GM18909 (cell line): ENCODE measurements around the gene MAN1A2.
"Not testable (repeated sequence)": the region's sequence is repeated elsewhere in the genome, so short reads cannot be mapped to it uniquely, and the experiment has no call there.

ENCODE experiments used
- ATAC-seq: cut with Tn5 transposase; IDR thresholded peaks from one replicate; pipeline ENCODE4 v1.9.1; 2021; ENCODE audit warnings: mild to moderate bottlenecking; ENCODE audit not compliant: unreplicated experiment, poor library complexity

MAN1A2 gene

DNA sequence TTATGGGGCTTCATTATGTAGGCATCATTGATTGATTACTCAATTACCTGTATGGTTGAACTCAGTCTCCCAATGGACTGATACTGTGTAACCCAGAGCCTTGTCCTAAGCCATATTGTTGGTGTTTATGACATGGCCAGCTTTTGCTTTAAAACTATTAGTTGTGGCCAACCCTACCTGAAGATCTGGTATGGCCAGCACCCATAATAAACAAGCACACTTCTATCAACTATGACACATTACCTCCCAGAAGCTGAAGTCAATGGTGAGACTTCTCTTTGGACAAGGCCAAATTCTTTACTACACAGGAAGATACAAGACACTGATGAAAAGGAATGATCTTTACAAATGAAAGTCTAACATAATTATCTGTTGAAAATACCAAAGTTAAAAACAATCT, 28.8 kb downstream of the MAN1A2 start:
- no peak for ATAC-seq

DNA sequence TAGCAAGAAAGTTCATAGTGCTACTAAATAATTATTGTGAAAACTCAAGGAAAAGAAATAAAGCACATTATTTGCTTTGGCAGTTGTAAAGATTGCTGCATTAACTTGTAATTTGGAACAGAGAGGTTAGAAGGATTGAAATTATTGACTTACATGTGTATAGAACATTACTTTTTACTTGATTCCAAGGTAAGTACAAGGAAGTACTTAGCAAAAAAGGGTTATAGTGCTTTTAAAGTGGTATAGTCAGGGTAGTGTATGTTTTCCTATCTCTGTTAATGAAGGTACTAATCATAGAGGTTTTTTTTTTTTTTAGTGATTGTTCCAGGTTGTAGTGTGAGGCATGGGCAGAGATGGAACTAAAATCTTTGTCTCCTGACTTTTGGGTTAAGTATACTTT, 29.4 kb downstream of the MAN1A2 start:
- no peak for ATAC-seq

DNA sequence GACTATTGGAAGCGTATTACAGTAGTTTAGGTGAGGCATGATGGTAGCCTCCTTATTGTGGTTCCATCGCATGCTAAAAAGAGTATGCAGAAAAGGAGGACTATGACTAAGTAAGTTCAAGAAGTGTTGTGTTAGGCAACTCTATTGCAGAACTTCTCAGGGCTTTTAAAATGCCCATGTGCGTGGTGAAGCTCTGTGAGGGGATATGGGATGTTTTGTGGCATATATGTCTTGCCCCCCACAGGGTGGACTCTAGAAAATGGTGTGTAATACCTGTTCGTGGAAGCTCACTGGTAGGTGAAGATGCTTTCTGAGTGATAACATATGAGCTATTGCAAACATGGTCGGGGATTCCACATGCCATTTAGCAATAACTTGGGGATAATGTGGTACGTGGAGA, 31.7 kb downstream of the MAN1A2 start:
- no peak for ATAC-seq

DNA sequence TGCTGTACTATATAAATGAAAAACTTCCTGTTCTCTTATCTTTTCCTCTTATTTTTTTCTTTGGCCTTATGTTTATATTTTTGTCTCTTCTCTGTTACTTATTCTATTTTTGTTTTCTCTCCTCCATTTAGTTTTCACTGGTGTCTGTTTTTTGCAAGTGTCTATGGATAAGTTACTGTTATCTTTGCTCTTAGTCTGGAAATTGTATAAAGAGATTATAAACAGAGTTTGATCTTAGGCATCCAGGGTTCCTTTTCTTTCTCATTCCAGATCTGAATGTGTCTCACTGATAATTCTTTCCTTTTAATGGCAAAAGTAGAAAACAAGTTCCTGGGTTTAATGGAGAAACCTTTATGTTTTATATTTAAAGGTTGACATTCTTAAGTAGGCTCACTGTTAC, 34.5 kb downstream of the MAN1A2 start:
- ATAC-seq: no peak

DNA sequence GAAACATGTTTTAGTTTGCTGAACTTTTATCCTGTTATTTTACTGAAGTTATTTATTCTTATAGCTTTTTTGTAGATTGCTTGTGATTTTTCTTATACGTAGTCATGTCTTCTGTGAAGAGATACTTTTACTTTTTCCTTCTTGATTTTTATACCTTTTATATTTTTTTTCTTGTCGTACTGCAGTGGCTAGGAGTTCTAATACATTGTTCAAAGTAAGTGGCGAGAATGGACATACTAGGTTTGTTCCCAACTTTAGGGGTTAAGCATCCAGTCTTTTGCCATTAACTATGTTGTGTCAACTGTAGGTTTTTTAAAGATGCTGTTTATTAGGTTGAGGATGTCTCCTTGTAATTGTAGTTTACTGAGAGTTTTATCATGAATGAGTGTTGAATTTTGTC, 36.3 kb downstream of the MAN1A2 start:
- no peak for ATAC-seq

DNA sequence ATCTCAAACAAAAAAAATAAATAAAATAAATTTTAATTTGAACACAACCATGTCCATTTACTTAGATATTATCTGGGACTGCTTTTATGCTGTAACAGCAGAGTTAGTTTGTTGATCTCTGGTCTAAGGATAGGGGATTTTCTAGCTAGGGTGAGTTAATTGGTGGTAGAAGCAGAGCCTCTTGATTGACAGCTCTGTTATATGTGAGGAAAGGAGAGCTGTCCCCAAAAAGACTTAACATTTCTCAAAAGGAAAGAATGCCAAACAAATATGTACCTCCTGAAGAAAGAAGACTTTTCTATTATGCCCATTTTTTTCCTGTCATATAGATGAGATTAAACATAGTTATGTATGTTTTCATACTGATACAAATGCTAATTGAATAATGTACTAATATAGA, 37.8 kb downstream of the MAN1A2 start:
- ATAC-seq: no peak

DNA sequence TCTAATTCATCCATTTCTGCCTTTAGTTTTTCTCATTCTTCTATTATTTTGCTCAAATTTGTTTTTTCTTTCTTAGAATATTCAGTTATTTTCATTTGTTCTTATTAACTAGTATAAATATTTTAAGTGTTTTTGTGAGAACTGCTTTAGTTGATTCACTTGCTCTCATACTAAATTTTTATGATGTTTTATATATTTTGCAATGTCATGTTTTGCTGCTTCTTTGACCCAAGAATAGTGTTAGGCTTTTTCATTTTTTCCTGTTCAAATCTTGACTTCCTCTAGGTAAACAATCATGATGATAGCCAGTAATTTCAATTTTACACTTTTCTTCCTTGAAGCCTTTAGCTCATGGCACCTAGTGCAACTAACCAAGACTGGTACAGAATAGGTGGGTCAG, 45.2 kb downstream of the MAN1A2 start:
- ATAC-seq: no peak

DNA sequence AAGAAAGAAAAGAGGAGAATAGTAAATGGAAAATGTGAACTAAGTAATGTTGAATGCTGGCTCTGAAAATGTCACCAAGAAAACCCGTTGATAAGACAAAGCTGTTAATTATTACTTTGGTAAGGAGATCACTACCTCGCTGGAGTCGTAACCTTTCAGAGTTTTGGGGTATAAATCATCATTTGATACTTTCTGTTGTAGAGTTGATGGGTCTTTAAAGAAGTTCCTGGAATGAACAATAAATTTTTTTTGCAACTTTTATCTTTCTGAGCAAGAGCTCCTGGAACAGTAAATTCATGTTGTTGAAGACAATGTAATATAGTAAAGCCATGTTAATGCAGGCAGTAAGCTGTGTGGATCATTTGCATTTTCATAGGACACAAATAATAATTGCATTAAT, 46.2 kb downstream of the MAN1A2 start:
- ATAC-seq: no peak

DNA sequence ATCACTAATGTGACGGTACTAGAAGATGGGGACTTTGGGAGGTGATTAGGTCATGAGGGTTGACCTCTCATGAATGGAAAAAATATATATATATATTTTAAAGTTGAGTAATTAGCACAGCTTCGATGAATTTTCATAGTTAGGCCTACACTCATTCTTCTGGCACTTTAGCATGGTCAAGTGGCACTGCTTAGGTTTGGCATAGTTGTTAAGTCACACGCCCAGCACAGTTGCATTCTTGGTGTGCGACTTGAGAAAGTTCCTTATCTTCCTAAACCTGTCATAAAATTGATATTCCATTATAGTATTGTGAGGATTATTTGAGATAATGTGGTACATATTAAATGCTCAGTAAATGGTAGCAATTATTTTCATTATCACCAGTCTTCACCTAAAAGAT, 47.7 kb downstream of the MAN1A2 start:
- no peak for ATAC-seq

DNA sequence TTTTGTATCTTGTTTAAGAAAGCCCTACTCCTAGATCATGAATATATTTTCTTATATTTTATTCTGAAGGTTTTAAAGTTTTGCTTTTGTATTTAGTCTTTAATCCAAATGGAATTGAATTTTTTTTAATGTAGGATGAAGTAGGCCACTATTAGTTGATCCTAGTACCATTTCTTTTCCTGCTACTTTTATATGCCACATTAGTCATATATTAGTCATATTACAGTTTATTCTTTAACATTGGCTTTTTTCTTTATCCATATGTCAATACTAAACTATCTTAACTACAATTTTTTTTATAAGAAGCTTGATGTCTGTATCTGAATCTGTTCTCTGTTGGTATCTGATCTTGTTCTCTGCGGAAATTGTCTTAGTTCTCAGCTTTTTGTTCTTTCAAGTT, 48.8 kb downstream of the MAN1A2 start:
- ATAC-seq: no peak

DNA sequence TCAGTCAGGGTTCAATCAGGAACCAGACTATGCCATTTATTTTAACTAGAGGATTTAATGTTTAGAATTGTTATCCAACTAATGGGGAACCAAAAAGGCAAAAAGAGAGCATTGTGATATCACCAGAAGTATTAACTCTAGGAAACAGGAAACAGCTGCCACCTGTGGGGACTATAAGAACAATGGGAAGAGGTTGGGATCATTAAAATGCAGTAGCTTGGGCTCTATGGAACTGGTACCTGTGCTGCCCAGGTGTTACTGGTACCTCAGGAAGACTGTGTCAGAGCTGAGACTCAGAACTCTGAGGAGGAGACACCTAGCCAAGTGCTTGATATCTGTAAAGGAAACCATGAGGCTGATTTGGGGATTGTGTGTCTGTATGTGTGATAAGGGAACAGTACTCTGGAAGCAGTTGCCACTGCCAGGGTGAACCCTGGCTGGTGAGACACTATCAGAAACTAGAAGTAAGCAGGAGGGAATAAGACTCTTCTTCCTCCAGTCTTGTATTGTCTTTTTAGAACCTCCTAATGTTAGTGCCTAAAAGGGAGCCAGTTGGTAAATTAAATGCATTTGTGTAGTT, 49.4 kb downstream of the MAN1A2 start:
- no peak for ATAC-seq

DNA sequence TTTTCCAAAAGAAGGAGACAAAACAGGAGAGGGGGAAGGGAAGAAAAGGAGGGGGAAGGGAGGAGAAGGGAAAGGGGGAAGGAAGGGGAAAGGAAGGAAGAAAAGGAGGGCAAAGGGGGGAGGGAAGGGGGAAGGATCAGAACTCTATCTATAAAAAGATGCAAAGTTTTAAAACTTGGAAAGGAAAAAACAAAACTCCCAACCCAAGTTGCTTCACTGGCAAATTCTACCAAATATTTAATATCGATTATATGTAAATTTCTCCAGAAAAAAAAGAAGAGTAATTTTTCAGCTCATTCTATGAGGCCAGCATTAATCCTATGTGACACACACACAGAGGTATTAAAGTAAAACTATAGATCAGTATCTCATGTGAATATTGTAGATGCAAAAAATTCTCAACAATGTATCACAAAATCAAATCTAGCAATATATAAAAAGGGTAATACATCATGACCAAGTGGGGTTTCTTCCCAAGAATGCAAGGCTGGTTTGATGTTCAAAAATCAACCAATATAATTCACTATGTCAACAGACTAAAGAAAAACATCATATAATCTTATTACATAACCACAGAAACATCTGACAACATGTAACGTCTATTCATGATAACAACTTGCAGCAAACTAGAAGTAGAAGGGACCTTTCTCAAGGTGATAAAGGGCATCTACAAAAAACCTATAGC, 57.9 kb downstream of the MAN1A2 start:
- ATAC-seq: no peak

DNA sequence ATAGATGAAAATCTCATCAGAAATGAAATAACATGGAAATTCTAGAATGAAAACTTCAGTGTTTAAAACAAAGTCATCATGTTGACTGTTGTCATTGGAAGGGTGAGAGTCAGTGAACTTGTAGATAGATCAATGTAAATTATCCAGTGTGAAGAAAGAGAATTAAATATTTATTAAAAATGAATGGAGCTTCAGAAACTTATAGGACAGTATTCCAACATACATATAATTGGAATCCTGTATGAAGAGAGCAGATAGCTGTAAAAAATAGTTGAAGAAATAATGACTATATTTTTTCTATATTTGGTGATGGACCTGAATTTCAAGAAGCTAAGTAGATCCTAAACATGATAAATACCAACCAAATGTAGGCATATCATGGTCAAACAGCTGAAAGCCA, 60.0 kb downstream of the MAN1A2 start:
- no peak for ATAC-seq

DNA sequence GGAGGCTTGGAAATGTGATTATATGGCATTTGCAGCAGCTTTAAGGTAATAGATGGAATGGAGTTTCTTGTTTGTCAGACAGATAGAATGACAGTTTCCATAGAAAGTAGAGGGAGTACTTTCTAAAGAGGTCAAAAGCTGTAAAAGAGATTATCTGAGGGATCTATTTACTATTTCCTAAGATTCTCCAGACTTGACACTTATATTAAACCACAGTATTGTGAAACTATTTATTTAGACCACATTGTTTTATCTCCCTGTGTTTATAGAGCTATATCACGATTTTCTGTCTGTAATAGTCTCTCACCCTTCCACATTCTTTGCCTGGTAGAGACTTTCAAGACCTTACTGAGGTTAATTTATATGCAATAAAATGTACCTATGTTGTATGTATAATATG, 66.7 kb downstream of the MAN1A2 start:
- no peak for ATAC-seq

DNA sequence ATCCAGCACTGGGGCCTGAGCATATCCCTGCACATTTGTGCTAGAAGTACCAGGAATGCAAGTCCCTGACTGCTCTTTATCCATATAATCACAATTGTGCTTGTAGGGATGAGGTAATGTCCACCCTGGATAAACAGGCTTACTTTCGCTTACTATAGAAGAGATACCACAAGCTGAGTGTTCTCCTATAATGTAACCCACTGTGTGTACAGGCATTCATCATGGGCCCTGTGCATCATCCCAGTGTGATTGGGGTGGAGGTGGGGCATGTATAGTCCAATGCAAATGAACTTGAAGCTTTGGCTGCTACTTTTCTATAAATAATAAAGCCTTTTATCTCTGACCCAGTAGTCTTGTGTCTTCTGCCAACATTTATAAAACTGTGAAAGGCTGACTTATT, 69.3 kb downstream of the MAN1A2 start:
- no peak for ATAC-seq

DNA sequence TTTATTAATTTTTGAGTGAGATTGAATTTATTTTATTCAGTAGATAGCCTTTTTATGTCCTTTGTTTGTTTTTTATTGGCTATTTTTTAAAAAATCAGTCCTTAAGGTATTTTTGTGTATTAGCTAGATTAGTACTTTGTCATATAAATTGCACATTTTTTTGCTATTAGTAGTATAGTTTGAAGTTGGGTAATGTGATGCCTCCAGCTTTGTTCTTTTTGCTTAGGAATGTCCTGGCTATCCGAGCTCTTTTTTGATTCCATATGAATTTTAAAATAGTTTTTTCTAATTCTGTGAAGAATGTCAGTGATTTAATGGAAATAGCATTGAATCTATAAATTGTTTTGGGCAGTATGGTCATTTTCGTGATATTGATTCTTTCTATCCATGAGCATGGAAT, 80.4 kb downstream of the MAN1A2 start:
- no peak for ATAC-seq

DNA sequence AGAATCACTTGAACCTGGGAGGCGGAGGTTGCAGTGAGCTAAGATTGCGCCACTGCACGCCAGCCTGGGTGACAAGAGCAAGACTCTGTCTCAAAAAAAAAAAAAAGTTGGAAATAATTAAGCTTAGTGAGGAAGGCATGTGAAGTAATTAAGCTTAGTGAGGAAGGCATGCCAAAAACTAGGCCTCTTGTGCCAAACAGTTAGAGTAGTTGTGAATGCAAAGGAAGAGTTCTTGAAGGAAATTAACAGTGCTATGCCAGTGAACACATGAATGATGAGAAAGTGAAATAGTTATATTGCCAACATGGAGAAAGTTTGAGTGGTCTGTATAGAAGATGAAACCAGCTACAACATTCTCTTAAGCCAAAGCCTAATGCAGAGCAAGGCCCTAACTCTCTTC, 85.0 kb downstream of the MAN1A2 start:
- ATAC-seq: no peak

DNA sequence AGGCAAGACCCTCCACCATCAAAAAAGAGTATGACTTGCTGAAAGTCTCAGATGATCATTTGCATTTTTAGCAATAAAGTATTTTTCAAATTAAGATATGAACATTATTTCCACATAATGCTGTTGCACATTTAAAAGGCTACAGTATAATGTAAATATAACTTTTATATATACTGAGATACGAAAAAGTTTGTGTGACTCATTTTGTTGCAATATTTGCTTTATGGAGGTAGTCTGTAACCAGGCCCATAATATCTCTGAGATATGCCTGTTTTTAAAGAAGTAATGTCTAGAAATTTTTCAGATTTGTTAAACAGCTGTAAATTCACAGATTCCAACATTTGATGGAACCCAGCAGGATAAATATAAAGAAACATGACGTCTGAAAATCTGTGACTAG, 86.7 kb downstream of the MAN1A2 start:
- no peak for ATAC-seq

DNA sequence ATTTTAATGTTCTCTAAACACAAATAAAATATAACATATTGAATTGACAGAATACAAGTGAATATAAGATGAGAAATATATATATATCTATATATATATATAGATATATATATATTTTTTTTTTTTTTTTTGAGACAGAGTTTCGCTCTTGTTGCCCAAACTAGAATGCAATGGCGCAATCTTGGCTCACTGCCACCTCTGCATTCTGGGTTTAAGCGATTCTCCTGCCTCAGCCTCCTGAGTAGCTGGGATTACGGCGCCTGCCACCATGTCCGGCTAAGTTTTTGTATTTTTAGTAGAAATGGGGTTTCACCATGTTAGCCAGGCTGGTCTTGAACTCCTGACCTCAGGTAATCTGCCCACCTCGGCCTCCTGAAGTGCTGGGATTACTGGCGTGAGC, 91.2 kb downstream of the MAN1A2 start:
- not testable (repeated sequence) for ATAC-seq

DNA sequence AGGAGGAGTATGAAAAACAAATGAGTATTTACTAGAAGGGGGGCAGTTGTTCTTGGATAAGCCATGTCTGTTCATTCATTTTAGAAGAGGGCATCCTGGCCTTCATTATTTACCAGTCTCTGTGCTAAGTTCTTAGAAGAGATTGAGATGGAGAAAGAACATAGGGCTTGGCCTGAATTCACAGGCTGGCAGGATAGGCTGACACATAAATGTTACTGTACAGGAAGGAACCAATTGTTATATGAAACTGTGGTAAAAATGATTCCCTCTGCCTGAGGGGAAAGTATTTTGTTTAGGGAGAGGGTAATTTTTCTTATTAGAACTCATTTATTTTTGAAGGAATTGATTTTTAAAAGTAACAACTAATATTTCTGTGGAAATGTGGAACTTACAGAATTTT, 99.5 kb downstream of the MAN1A2 start:
- no peak for ATAC-seq

DNA sequence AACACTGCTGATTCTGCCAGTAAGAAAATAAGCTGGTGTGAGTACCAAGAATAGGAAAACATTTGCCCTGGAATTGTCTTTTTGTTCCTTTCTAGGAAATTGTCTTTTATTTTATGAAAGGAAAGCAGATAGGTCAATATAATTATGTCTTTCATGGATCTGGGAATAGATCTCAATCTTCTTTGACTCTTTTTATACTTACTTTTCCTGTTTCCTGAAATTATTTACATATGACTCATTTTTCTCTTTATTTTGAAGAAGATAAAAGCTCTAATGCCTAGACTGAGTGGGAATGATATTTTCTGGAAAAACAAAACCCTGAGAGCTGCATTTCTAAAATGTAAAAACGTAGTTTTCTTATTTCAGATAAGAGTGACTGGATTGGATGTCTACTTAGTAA, 100.1 kb downstream of the MAN1A2 start:
- ATAC-seq: no peak

DNA sequence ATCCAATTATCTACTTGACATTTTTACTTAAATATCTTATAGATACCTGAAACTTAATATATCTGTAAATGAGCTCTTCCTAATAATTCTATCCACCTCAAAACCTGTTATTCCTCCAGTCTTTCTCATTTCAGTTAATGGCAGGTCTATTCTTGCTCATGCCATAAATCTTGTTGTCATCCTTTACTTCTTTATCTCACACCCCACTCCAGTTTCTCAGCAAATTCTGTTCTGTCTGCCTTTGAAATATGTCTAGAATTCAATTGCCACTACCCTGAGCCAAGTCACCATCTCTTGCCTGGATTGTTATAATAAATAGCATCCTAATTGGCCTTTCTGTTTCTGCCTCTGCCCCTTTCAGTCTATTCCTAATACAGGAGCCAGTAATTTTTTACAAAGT, 105.8 kb downstream of the MAN1A2 start:
- no peak for ATAC-seq

DNA sequence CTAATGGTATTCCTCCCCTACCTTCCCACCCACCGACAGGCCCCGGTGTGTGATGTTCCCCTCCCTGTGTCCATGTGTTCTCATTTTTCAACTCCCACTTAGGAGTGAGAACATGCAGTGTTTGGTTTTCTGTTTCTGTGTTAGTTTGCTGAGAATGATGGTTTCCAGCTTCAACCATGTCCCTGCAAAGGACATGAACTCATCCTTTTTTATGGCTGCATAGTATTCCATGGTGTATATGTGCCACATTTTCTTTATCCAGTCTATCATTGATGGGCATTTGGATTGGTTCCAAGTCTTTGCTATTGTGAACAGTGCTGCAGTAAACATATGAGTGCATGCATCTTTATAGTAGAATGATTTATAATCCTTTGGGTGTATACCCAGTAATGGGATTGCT, 108.2 kb downstream of the MAN1A2 start:
- not testable (repeated sequence) for ATAC-seq
